Kasumi-1 (cell line): Measurements from ENCODE around the gene PACSIN1.

Experiments
- DNase-seq, 2 experiments: peaks; one replicate each; lab custom pipeline; 2025; lab: John Stamatoyannopoulos, UW

PACSIN1 gene

GRCh38 chr6:34544776-34545471 is 79.0 kb downstream of the PACSIN1 start:
- DNase-seq, result no peak

GRCh38 chr6:34546551-34547321 is 80.9 kb downstream of the PACSIN1 start:
- no peak for DNase-seq

- no peak for DNase-seq
Measured at GRCh38 chr6:34547701-34548644, 82.1 kb downstream of the PACSIN1 start.

GRCh38 chr6:34549026-34549803 is 83.3 kb downstream of the PACSIN1 start:
- DNase-seq, result no peak

- DNase-seq, result no peak
Measured at GRCh38 chr6:34549804-34550202, 83.9 kb downstream of the PACSIN1 start.

- DNase-seq, result no peak
Measured at GRCh38 chr6:34551720-34552119, 85.8 kb downstream of the PACSIN1 start.

- DNase-seq, result no peak
Measured at GRCh38 chr6:34552620-34553019, 86.7 kb downstream of the PACSIN1 start.

- DNase-seq, result no peak
Measured at GRCh38 chr6:34553146-34553545, 87.3 kb downstream of the PACSIN1 start.

- DNase-seq, result no peak
Measured at GRCh38 chr6:34553750-34554149, 87.9 kb downstream of the PACSIN1 start.

- no peak for DNase-seq
Measured at GRCh38 chr6:34554291-34555006, 88.6 kb downstream of the PACSIN1 start.

- no peak for DNase-seq
Measured at GRCh38 chr6:34555007-34555322, 89.1 kb downstream of the PACSIN1 start.

- no peak for DNase-seq
Measured at GRCh38 chr6:34555328-34555727, 89.5 kb downstream of the PACSIN1 start.

GRCh38 chr6:34556031-34556471 is 90.2 kb downstream of the PACSIN1 start, which contains the start of gene SPDEF:
Gene SPDEF (minus strand): TSS chr6:34556329. CDS start chr6:34544455, 11,874 bp downstream.
- no peak for DNase-seq

- DNase-seq, result no peak
Measured at GRCh38 chr6:34556493-34556892, 90.6 kb downstream of the PACSIN1 start.

- no peak for DNase-seq
Measured at GRCh38 chr6:34557228-34557627, 91.4 kb downstream of the PACSIN1 start.

- no peak for DNase-seq
Measured at GRCh38 chr6:34558172-34558714, 92.4 kb downstream of the PACSIN1 start.

GRCh38 chr6:34559651-34560365 is 93.9 kb downstream of the PACSIN1 start:
- no peak for DNase-seq

GRCh38 chr6:34560366-34561226 is 94.7 kb downstream of the PACSIN1 start:
- no peak for DNase-seq

GRCh38 chr6:34561227-34561530 is 95.3 kb downstream of the PACSIN1 start:
- no peak for DNase-seq
